ENCODE data around the gene TMOD3. TPM values are rescaled to one million over a fixed set of nuclear protein-coding genes. Genes with fewer than 3 reads are reported as not detected.
"Not testable (repeated sequence)": the region's sequence is repeated elsewhere in the genome, so short reads cannot be mapped to it uniquely, and the experiment has no call there.

The TMOD3 gene
- total RNA-seq: 37.4 and 40.0 TPM in 2 replicates
- long read RNA-seq, full-length matches to known transcripts: 80 of 105 reads
- long read RNA-seq, partial matches to known transcripts: 5 of 105 reads
- long read RNA-seq, other reads (novel, unspliced or antisense): 20 of 105 reads

DNA sequence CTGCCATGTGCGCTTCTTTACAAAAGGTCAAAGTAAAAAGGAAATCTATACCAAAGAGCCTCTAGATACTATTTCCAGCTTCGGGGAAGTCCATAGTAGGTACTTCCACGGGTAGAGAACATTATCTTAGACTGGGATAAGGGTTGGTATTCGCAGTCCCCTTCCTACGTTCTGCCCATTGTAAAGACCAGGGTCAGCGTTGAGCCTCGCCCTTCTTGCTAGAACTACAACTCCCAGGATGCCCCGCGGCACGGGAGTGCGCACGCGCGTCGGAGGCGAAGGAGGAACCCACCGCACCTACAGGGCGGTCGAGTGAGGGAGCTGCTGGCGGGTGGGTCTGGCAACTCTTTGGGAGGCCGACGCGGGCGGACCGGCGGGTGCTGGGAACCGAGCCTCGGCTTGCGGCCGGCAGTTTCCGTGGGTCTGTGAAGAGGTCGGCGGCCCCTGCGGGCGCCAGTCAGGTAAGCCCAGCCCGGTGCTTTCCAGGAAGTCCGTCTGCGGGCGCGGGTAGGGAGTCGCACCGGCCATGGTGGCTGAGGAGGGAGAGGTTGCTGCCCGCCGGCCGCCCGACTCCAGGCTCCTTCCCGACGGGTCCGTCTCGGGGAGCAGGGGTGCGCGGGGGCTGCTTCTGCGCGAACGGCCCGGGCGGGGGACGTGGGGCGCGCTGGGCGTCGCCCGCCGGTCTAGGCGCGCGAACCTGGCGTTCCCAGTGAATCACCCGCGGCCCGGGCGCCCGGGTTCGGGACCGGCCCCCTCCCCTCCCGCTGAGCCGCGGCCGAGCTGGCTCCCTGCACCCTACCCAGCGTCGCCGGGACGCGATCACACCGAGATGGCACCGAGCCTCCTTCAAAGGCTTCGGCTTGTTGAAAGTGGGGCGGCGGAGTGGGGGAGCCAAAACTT lies at the start of gene TMOD3:
TMOD3 (plus strand) TSS at position 278 of the 900 bp plus-strand sequence. CDS start 33,232 bp downstream, outside the sequence.
- H3K4me3 Mint-ChIP-seq (ENCODE audit: low read depth): peak within 1 kb of the TSS; percentile 90
- H3K36me3 Mint-ChIP-seq (ENCODE audit: insufficient read depth): no peaks in the 10 kb centered on the region
- peak; percentile 93 for DNase-seq (ENCODE audit: low spot score, unreplicated experiment)
- no peaks in the 10 kb centered on the region for H3K9me3 Mint-ChIP-seq (ENCODE audit: low read depth)
- H3K27ac Mint-ChIP-seq: peak within 1 kb of the TSS; percentile 96
- H3K4me1 Mint-ChIP-seq (ENCODE audit: low read depth): peaks cover 15% of the 10 kb centered on the region
- TF ChIP-seq, protein P1, sequence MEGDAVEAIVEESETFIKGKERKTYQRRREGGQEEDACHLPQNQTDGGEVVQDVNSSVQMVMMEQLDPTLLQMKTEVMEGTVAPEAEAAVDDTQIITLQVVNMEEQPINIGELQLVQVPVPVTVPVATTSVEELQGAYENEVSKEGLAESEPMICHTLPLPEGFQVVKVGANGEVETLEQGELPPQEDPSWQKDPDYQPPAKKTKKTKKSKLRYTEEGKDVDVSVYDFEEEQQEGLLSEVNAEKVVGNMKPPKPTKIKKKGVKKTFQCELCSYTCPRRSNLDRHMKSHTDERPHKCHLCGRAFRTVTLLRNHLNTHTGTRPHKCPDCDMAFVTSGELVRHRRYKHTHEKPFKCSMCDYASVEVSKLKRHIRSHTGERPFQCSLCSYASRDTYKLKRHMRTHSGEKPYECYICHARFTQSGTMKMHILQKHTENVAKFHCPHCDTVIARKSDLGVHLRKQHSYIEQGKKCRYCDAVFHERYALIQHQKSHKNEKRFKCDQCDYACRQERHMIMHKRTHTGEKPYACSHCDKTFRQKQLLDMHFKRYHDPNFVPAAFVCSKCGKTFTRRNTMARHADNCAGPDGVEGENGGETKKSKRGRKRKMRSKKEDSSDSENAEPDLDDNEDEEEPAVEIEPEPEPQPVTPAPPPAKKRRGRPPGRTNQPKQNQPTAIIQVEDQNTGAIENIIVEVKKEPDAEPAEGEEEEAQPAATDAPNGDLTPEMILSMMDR (IDR thresholded peaks at IDR 0.05; ENCODE audit: unreplicated experiment): no peak
- H3K27me3 Mint-ChIP-seq: no peaks in the 10 kb centered on the region

DNA sequence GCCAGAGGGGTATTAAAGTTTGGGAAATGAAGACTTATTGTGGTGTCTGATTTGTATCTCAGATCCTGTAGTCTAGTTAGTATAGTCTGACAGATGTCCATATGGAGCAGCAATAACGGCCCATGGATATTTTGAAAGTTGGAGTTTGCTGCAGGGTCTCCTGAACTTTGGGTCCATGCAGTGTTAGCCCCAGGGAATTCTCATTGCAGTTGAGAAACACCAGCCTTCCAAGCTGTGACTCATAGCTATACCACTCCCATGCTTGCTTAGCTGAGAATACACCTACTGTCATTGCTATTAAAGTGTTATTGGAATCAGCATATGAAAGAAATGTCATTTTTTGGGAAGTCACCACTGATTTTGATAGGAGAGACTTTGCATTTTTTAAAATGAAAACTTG lies 48.8 kb upstream of the TMOD3 start:
- no peak for DNase-seq (ENCODE audit: low spot score, unreplicated experiment)
- Mint-ChIP-seq H3K36me3 (ENCODE audit: insufficient read depth) (peaks cover 7% of the 10 kb centered on the region), H3K27ac (no peak overlapping the region), H3K27me3 (no peaks in the 10 kb centered on the region), H3K9me3 (ENCODE audit: low read depth) (no peaks in the 10 kb centered on the region), H3K4me3 (ENCODE audit: low read depth) (no peak overlapping the region), H3K4me1 (ENCODE audit: low read depth) (no peaks in the 10 kb centered on the region)
- TF ChIP-seq, protein P1 (IDR thresholded peaks at IDR 0.05; ENCODE audit: unreplicated experiment): no peak

DNA sequence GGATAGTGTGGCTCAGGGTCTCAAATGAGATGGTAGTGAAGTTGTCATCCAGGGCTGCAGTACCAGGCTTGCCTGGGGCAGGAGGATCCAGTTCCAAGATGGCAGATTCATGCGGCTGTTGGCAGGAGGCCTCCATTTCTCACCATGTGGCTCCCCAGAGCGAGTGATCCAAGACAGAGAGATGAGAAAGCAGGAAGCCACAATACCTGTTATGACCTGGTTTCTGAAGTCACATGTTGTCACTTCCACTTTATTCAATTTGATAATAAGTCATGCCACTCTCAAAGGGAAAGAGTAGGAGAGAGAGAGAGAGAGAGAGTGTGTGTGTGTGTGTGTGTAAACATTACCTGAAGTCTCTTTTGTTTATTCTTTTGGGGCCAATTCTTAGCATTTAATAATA lies 47.9 kb upstream of the TMOD3 start:
- Mint-ChIP-seq H3K4me3 (ENCODE audit: low read depth) (no peak overlapping the region), H3K27me3 (no peaks in the 10 kb centered on the region), H3K4me1 (ENCODE audit: low read depth) (no peaks in the 10 kb centered on the region), H3K27ac (no peak overlapping the region), H3K36me3 (ENCODE audit: insufficient read depth) (peaks cover 5% of the 10 kb centered on the region), H3K9me3 (ENCODE audit: low read depth) (no peaks in the 10 kb centered on the region)
- TF ChIP-seq, protein P1 (IDR thresholded peaks at IDR 0.05; ENCODE audit: unreplicated experiment): no peak
- no peak for DNase-seq (ENCODE audit: low spot score, unreplicated experiment)

DNA sequence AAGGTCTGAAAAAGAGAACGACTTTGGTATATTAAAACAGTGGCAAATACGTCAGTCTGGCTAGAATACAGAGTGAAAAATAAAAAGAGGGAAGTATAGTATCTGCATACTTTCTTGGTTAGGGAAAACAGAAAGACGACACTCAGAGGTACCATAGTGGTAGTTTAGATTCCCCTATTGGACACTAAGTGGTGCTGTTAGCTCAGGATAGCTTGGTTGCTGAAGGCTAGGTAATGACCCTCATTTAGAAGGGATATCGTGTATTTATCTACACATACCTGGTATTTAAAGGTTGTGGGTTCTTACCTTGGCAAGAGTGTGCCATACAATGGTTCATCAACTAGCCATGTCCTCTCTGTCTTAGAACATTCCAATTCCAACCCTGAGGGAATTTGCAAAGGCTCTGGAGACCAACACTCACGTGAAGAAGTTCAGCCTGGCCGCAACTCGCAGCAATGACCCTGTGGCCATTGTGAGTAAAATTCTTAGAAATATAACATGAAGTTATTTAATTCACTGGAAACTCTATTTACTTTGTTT lies 47.0 kb upstream of the TMOD3 start:
- no peaks in the 10 kb centered on the region for H3K4me1 Mint-ChIP-seq (ENCODE audit: low read depth)
- TF ChIP-seq, protein P1 (IDR thresholded peaks at IDR 0.05; ENCODE audit: unreplicated experiment): peak; percentile 53

DNA sequence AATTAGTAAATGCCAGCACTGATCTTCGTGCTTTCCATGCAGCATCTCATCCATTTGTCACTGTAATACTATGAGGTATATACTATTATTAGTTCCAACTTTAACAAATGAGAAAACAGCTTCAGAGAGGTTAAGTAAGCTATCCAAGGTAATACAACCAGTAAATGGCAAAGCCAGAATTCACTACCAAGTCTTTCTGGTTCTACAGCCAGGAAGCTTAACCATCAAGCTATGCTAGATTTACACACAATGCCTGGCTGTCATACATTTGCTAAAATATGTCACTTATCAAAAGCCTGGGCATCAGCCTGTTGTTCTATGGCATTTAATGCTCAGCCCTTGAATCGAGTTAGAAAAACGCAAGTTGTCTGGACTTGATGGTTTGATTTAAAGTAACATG lies 45.5 kb upstream of the TMOD3 start:
- Mint-ChIP-seq H3K9me3 (ENCODE audit: low read depth) (no peaks in the 10 kb centered on the region), H3K27me3 (no peaks in the 10 kb centered on the region), H3K36me3 (ENCODE audit: insufficient read depth) (peaks cover 8% of the 10 kb centered on the region), H3K27ac (no peak overlapping the region), H3K4me3 (ENCODE audit: low read depth) (no peak overlapping the region), H3K4me1 (ENCODE audit: low read depth) (no peaks in the 10 kb centered on the region)
- TF ChIP-seq, protein P1 (IDR thresholded peaks at IDR 0.05; ENCODE audit: unreplicated experiment): no peak
- DNase-seq (ENCODE audit: low spot score, unreplicated experiment): no peak

More for the DNA sequence above, 47.0 kb upstream of the TMOD3 start:
- no peak for DNase-seq (ENCODE audit: low spot score, unreplicated experiment)
- H3K27me3 Mint-ChIP-seq: no peaks in the 10 kb centered on the region
- no peak overlapping the region for H3K27ac Mint-ChIP-seq
- H3K9me3 Mint-ChIP-seq (ENCODE audit: low read depth): no peaks in the 10 kb centered on the region
- H3K4me3 Mint-ChIP-seq (ENCODE audit: low read depth): no peak overlapping the region
- peaks cover 5% of the 10 kb centered on the region for H3K36me3 Mint-ChIP-seq (ENCODE audit: insufficient read depth)

DNA sequence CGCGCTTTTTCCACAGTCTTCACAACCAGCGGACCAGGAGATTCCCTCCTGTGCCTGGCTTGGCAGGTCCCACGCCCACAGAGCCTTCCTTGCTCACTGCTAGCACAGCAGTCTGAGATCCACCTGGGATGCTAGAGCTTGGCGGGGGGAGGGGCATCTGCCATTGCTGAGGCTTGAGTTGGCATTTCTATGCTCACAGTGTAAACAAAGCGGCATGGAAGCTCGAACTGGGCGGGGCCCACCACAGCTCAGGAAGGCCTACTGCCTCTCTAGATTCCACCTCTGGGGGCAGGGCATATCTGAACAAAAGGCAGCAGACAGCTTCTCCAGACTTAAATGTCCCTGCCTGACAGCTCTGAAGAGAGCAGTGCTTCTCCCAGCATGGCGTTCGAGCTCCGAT lies 42.3 kb upstream of the TMOD3 start:
- DNase-seq (ENCODE audit: low spot score, unreplicated experiment); H3K36me3 Mint-ChIP-seq (ENCODE audit: insufficient read depth); H3K27ac Mint-ChIP-seq; H3K27me3 Mint-ChIP-seq; H3K4me3 Mint-ChIP-seq (ENCODE audit: low read depth); H3K4me1 Mint-ChIP-seq (ENCODE audit: low read depth): not testable (repeated sequence)
- peaks cover 10% of the 10 kb centered on the region for H3K9me3 Mint-ChIP-seq (ENCODE audit: low read depth)

DNA sequence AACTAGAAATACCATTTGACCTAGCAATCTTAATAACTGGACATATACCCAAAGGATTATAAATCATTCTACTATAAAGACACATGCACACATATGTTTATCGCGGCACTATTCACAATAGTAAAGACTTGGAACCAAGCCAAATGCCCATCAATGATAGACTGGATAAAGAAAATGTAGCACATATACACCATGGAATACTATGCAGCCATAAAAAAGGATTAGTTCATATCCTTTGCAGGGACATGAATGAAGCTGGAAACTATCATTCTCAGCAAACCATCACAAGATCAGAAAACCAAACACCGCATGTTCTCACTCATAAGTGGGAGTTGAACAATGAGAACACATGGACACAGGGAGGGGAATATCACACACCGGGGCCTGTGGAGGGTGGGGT lies 37.0 kb upstream of the TMOD3 start:
- H3K4me1 Mint-ChIP-seq (ENCODE audit: low read depth); H3K36me3 Mint-ChIP-seq (ENCODE audit: insufficient read depth); H3K27me3 Mint-ChIP-seq; DNase-seq (ENCODE audit: low spot score, unreplicated experiment); H3K4me3 Mint-ChIP-seq (ENCODE audit: low read depth); H3K27ac Mint-ChIP-seq: not testable (repeated sequence)
- peaks cover 12% of the 10 kb centered on the region for H3K9me3 Mint-ChIP-seq (ENCODE audit: low read depth)
